GM12891 (cell line): Measurements from ENCODE around the gene KLK13.

Source experiments
- DNase-seq: peaks from one replicate; pipeline ENCODE4 v3.0.0; 2011; ENCODE audit warnings: low spot score; ENCODE audit not compliant: insufficient read length
- FAIRE-seq: peaks from 2 replicates; lab custom pipeline; 2011; peaks lifted over from hg19 to GRCh38; lab: Jason Lieb, UNC
- PAX5 ChIP-seq: IDR thresholded peaks from 2 replicates; pipeline ENCODE4 v1.6.1; 2011; ENCODE audit warnings: low read length, moderate library complexity, mild to moderate bottlenecking; ENCODE audit not compliant: insufficient read depth, severe bottlenecking
- POLR2A ChIP-seq: IDR thresholded peaks from 2 replicates; pipeline ENCODE4 v1.6.1; 2011; ENCODE audit warnings: low read depth, low read length, control low read depth
- POLR2AphosphoS5 ChIP-seq: IDR thresholded peaks from 2 replicates; pipeline ENCODE4 v1.6.1; 2011; ENCODE audit warnings: low read depth, low read length, control low read depth
- POU2F2 ChIP-seq: IDR thresholded peaks from 2 replicates; pipeline ENCODE4 v1.6.1; 2011; ENCODE audit warnings: low read depth, mild to moderate bottlenecking, control low read depth, low read length, moderate library complexity
- SPI1 ChIP-seq: IDR thresholded peaks from 2 replicates; pipeline ENCODE4 v1.6.1; 2011; ENCODE audit warnings: low read depth, low read length, control low read depth
- TAF1 ChIP-seq: IDR thresholded peaks from 2 replicates; pipeline ENCODE4 v1.6.1; 2011; ENCODE audit warnings: low read depth, low read length, control low read depth

KLK13 gene

DNA sequence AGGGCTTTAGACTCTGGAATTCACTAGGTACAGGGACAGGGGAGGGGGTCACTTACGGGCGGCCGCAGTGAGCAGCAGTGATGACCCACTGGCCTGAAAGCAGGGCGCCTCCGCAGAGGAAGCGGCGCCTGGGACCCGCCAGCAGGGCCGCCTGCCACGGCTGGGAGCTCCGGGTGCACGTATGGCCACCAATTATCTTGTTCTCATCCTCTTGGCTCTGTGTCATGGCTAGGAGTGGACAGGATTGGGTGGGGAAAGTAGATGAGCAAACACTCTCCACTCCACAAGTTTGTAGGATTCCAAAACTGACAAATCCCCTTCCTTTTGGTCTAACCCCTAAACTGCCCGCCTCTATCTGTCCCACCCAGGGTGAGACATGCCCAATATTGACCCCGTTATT is 16.6 kb upstream of the KLK13 start:
- FAIRE-seq (no peak), DNase-seq (no peak)
- TF ChIP-seq POU2F2 = no peak
- no peak for TF ChIP-seq POLR2A
- no peak for TF ChIP-seq POLR2AphosphoS5
- no peak for TF ChIP-seq PAX5
- no peak for TF ChIP-seq TAF1
- no peak for TF ChIP-seq SPI1

DNA sequence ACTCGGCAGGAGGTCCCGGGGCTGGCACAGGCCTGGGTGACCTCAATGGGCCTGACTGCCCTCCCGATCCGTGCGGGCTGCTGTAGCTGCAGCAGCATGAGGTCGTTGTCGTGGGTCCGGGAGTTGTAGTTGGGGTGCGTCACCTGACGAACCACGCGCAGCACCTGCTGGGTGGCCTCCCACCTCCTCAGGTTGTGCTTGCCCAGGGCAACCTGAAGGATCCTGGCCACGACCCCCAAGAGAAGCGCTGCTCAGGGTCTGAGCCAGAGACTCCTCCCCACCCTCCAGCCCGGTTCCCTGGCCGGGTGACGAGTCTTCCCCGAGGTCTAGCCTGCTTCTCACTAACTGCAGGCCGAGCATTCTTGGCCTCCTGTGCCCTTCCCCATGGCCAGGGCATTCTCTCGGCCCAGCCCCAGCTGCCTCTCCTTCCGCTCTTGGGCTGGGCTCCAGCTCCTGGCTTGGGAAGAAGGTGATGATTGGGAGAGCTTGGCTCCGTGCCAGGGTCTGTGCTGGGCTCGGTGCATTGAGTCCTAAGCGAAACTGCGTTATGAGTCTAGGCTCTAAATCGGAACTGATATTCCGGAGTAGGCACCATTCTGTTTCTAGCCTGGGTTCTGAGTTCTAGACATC is 14.7 kb upstream of the KLK13 start:
- DNase-seq (no peak), FAIRE-seq (no peak)
- TF ChIP-seq PAX5 = no peak

DNA sequence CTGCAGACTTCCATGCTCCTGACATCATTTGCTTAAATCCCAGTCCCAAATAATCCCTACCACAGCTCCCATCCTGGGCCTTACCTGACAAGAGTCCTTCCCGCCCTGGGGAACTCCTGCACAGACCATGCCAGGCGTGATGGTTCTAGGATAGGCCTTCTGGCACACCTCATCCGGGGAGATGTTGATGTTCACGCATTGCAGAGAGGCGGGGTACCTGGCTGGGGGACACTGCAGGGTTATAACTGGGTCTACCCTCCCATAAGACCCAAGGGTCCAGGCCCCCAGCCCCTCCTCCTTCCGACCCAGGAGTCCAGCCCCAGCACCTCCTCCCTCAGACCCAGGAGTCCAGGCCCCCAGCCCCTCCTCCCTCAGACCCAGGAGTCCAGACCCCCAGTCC is 13.8 kb upstream of the KLK13 start:
- FAIRE-seq (no peak), DNase-seq (no peak)
- no peak for TF ChIP-seq POU2F2
- TF ChIP-seq PAX5 = no peak
- no peak for TF ChIP-seq POLR2A
- no peak for TF ChIP-seq SPI1
- no peak for TF ChIP-seq TAF1
- TF ChIP-seq POLR2AphosphoS5 = no peak

DNA sequence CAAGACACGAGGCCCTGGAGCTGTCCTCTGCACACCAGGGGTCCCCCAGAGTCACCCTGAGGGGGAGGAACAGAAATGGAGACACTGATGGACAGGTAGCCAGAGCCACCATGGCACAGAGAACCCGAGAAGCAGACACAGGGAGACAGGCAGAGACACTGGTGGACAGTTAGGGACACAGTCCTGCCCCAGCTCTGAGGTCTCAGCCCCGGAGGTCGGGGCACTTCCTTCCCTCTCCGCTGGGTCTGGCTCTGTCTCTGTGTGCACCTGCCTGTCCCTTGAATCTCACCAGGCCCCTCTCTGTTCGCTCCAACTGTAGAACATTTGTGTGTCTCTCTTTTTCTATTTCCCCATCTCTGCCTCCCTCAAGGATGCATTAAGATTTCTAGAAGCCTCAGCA is 13.2 kb upstream of the KLK13 start:
- TF ChIP-seq POU2F2 = no peak
- TF ChIP-seq POLR2A = no peak
- TF ChIP-seq PAX5 = no peak
- TF ChIP-seq SPI1 = no peak
- TF ChIP-seq POLR2AphosphoS5 = no peak
- TF ChIP-seq TAF1 = no peak
- FAIRE-seq (no peak), DNase-seq (no peak)

DNA sequence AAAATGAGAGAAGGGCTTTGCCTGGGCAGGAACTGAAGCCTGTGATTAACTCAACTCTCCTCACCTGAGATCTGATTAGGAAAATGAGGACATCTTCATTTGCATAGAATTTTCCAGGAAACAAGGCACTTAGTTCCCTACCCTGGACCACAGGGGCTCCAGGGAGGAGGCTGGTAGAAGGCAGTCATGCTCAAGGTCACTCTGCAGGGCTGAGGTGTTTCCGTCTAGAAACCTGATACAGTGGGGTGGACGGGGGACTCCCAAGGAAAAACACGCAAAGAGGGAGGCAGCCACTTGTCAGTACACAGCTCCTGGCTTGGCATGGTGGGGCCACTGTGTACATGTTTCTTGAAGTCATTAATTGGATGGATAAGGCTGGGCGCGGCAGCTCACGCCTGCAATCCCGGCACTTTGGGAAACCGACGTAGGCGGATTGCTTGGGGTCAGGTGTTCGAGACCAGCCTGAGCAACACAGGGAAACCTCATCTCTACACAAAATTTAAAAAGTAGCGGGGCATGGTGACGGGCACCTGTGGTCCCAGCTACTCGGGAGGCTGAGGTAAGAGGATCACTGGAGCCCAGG is 11.8 kb upstream of the KLK13 start:
- TF ChIP-seq POLR2A (no peak), POU2F2 (no peak), TAF1 (no peak), PAX5 (no peak), SPI1 (no peak), POLR2AphosphoS5 (no peak)
- no peak for DNase-seq
- no peak for FAIRE-seq

DNA sequence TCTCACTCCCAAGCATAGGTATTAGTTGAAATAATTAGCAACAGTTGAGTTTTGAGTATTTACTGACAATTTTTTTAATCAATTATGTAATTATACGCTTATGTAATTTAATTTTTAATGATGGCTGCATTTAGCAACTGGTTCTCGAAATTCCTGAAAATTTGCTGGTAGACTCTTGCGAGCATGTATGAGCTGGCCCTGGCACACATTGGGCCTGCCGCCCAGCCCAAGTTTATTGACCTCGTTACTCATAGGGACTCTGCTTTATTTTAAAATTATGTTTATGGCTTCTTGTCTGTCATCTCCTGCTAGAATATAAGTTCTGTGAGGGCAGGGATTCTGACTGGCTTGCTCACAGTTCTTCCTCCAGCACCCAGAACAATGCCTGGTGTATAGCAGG is 11.1 kb upstream of the KLK13 start:
- FAIRE-seq (no peak), DNase-seq (no peak)
- TF ChIP-seq POLR2A = no peak
- no peak for TF ChIP-seq POLR2AphosphoS5
- no peak for TF ChIP-seq SPI1
- no peak for TF ChIP-seq PAX5
- no peak for TF ChIP-seq TAF1
- TF ChIP-seq POU2F2 = no peak

DNA sequence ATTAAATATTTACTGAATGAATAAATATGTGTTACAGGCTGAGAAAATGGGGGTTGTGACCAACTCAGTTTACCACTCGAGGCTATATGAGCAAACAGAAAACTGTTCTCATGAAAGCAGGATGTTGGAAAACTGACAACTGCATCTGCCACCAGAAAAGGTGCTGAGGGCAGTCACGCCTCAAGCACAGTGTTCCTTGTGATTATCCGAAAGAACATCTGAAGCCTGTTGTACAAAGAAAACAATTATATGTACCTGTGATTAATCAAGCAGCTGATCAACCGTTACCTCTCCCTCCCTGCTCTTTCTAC is 6.2 kb upstream of the KLK13 start:
- TF ChIP-seq POU2F2 (no peak), SPI1 (no peak), TAF1 (no peak), POLR2A (no peak), PAX5 (no peak), POLR2AphosphoS5 (no peak)
- FAIRE-seq (no peak), DNase-seq (no peak)

DNA sequence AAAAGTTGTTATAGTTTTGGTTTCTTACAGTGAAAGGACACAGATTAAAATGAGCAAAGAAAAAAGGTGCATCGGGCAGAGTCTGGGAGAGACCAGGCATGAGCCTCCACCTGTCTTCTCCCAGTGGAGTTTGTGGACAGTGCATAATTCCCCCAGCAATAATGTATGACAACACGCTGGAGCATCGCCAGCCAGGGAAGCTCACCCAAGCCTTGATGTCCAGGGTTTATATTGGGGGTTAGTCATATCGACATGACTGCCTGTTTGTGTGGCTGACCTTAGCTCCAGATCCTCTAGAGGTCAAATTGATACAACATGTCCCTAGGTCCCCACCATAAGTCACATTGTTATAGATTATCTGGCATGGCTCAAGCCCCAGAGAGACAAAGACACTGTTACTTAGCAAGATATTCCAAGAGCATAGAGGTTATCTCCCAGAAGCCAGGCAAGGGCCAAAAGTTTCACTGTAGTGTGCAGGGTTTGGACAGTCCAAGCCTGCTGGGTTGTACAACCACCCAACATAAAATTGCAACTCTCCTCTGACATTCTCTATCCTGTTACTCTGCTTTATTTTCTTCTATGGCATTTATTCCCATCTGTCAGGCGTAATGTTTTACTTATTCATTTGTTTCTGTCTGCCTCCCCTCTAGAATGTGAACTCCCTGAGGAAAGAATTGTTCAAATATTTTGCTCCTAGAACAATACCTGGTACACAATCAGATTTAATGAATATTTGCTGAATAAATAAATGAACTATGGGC is 5.6 kb upstream of the KLK13 start:
- TF ChIP-seq TAF1 = no peak
- TF ChIP-seq POLR2AphosphoS5 = no peak
- no peak for TF ChIP-seq POU2F2
- no peak for TF ChIP-seq SPI1
- no peak for TF ChIP-seq POLR2A
- no peak for FAIRE-seq
- DNase-seq = no peak

DNA sequence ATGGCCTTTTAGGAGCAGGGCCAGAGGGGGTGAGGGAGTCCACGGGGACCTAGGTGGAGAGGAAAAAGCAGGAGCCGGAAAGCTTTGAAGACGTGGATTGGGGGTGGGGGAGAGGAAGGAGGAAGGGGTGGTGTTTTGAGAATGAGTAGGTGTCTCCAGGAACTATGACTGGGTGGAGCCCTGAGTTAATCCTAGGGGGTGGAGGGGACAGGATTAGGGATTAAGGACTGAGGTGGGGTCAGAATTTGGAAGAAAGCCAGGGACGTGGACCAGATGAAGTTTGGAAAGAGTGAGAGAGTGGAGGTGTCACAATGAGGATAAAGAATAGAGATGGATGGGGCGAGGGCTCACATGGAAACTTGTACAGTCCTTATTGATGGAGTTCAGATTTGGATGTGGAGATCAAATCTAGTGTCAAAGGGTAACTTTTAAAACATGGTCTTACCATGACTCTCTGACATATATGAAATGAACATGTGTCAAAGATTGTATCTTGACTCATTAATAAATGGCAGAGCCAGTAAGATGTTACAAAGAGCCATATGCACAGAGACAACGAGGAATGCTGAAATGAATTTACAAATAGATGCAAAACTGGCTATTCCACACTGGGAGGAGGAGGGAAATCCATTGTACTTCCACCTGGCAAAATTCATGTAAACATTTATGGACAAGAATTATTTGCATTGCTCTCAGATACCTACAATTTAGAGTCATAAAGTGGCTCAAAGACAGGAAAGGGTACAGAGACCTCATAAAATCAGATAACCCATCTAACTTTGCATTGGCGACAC is 1.7 kb upstream of the KLK13 start:
- TF ChIP-seq POLR2AphosphoS5 (no peak), POLR2A (no peak), TAF1 (no peak), PAX5 (no peak), POU2F2 (no peak), SPI1 (no peak)
- DNase-seq (no peak), FAIRE-seq (no peak)
